Bone marrow (tissue), 2 donors: ENCODE measurements around the gene NINL.
"Not testable (repeated sequence)": the region's sequence is repeated elsewhere in the genome, so short reads cannot be mapped to it uniquely, and the experiment has no call there.

Experiments
- DNase-seq, 2 donors: peaks; one replicate each; lab custom pipeline; 2025; lab: John Stamatoyannopoulos, UW

Gene NINL

DNA sequence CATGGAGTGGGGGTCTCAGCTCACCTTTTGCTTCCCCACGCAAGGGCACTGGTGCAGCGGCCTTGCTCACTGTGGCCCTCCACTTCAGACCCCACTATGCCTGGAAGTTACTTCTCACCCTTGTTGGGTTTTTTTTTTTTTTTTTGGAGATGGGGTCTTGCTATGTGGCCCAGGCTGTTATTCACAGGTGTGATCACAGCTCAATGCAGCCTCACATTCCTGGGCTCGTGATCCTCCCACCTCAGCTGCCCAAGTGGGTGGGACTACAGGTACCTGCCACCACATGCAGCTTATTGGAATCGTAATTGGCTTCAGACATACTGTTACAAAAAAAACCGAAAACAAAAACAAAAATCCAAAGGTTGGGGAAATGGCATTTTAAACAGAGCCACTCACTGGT, 32.4 kb downstream of the NINL start:
- no peak for DNase-seq

DNA sequence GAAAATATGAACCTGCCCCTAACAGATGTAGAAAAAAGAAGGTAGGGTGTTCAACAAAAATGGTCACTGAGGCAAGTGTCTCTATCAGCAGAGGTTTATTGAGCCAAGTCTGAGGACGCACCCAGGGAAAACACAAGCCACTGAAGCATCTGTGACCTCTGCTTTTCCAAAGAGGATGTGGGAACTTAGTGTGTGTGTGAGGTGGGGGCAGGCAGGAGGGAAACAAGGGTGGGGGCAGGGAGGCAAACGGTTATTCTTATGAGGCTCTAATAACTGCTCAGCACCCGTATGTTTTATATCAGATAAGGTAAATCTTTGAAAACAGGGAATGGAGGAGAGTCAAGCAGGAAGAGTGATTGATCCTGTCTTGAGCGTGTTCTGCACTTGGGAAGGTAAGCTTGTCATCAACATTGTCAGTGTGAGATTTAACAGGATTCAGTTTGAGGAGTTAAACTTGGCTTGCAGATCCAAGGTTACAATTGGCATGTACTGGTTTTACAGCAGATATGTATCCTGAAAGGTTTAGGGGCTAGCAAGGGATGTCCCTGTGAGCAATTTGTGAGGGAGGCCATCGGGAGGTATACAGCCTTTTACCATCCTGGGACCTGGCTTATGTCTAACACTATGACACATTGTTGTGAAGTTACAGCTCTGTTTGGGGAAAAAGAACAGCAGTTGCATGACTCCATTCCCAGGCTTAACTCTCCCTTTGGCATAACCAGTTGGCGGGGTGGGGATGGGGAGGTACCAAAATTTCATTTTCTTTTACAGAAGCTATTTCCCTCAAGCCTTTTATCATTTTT, 33.7 kb downstream of the NINL start:
- no peak for DNase-seq

DNA sequence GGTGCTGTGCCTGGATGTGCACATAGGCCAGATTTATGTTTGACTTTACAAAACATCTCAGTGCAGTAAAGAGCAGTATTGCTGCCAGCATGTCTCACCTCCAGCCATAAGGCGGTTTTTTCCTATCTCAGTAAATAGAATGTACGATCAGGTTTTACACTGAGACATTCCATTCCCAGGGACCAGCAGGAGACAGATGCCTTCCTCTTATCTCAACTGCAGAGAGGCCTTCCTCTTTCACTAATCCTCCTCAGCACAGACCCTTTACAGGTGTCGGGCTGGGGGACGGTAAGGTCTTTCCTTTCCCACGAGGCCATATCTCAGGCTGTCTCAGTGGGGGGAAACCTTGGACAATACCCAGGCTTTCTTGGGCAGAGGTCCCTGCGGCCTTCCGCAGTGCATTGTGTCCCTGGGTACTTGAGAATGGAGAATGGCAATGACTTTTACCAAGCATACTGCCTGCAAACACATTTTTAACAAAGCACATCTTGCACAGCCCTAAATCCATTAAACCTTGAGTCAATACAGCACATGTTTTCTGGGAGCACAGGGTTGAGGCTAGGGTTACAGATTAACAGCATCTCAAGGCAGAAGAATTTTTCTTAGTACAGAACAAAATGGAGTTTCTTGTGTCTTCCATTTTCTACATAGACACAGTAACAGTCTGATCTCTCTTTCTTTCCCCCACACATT, 34.5 kb downstream of the NINL start:
- not testable (repeated sequence) for DNase-seq

DNA sequence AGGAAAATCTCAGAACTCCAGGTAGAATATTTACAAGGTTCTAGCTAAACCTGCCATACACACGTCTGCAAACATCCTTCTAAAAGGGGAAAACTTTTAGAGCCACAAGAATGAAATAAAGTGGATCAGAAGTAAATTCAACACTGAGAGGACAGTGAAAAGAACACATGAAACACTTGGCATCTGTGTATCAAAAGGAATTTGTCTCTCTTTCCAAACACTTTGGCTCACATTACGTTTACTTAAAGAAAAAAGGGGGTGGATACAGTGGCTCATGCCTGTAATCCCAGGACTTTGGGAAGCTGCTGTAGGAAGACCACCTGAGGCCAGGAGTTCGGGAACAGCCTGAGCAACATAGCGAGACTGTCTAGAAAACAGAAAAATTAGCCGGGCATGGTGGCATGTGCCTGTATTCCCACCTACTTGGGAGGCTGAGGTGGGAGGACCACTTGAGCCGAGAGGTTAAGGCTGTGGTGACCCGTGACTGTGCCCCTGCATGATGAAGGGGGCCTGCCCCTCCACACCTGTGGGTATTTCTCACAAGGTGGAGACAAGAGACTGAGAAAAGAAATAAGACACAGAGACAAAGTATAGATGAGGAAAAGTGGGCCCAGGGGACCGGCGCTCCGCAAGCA, 35.4 kb downstream of the NINL start:
- DNase-seq: no peak

DNA sequence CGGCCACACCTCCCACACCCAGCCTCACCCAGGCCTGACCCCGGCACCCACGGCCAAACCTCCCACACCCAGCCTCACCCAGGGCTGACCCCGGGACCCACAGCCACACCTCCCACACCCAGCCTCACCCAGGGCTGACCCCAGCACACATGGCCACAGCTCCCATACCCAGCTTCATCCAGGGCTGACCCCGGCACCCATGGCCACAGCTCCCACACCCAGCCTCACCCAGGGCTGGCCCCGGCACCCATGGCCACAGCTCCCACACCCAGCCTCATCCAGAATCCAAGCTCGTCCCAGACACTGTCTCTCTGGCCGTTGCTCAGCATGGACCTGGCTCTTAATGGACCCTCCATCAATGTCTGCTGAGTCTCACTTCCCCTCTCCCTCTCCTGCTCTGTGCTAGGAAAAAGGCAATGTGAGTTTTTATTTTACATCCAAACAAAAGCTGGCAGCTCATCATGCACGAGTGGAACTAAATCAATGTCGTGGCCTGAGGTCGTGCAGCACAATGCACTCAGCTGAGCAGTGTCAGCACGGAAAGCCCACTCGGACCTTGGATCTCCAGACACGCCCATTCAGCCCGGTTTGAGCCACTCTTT, 36.1 kb downstream of the NINL start:
- no peak for DNase-seq

DNA sequence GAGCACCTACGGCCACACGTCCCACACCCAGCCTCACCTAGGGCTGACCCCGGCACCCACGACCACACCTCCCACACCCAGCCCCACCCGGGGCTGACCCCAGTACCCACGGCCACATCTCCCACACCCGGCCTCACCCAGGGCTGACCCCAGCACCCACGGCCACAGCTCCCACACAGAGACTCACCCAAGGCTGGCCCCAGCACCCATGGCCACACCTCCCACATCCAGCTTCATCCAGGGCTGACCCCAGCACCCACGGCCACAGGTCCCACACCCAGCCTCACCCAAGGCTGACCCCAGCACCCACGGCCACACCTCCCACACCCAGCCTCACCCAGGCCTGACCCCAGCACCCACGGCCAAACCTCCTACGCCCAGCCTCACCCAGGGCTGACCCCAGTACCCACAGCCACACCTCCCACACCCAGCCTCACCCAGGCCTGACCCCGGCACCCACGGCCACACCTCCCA, 36.7 kb downstream of the NINL start:
- DNase-seq: no peak

DNA sequence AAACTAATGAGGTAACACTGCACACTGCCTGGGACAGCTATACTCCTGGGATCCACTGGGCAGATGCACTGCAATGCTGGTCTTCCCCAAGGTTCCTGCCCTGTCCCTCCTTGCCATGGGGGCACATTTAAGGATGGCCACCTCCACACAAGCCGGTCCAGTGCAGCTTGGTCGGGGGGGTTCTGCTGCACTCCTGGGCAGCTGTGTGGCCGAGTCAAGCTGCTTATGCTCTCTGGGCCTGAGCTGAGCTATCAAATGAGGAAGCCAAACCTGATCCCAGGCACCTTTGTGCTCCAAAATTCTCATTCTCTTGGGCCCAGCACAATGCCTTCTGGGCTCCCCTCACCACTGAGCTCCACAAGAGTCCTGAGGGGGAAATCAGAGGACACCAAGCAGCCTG, 37.3 kb downstream of the NINL start:
- no peak for DNase-seq

DNA sequence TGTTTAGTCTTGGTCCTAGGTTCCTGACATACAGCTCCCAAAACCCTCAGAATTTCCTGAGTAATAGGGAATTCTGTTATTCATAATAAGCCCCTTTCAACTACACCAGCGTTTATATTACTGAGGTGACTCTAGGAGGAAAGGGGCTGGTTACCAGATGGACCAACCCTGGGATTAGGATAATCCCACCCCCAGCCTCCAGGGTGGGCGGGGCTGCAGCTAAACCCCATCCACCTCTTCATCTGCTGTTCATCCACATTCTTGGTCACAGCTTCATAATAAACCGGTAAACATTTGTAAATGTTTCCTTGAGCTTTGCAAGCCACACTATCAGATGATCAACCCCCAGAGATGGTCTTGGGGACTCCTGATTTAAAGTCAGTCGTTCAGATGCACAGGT, 38.3 kb downstream of the NINL start:
- DNase-seq: no peak

DNA sequence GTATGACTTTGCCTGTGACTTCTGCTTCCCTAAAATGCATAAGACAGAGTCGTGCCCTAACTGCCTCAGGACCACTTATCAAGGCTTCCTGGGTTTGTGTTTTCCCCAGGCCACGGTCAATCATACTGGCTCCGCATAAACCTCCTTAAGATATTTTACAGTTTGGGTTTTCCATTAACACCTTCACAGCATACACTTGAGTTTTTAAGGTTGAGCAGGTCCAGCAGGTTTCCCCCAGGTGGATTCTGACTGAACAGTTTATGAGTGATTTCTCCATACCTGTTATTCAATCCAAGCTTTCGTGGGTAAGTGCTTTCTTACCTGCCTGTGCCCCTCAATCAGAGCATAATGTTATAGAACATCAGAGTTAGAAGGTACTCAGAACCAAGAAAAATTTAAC, 39.3 kb downstream of the NINL start:
- no peak for DNase-seq

DNA sequence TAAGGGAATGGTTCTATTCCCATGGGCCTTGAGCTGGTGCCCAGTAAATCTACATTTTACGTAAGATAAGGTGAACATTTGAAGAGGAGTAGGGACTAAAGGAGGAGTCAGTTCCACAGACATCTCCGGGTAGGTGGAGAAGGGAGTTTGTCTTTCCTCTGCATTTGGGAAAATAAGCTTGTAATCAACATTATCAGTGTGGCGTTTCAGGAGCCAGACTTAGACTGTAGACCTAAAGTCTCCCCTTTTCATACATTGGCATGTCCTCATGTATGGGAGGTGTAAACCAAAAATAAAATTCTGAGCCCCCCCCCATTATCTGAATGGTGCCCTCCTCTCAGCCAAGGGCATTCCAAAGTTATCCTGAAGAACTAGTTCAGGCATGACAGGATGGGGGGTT, 40.2 kb downstream of the NINL start:
- no peak for DNase-seq

DNA sequence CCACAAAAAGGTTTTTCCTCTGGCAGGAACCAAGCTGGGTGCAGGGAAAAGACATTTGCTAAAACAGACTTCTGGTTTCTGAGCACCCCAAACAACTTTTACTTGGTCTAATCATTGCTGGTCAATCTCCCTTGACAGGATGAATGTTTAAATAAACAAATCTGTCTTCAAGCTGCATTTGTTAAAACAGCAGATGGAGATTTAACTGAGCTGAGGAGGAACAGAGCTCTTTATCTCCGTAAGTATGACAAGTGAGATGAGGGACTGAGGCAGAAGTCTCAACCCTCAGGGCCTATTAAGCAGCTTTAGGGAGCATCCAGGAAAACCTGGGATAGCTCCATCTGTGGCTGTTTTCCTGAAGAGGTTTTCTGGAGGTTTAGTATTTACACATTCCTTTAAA, 40.6 kb downstream of the NINL start:
- no peak for DNase-seq

DNA sequence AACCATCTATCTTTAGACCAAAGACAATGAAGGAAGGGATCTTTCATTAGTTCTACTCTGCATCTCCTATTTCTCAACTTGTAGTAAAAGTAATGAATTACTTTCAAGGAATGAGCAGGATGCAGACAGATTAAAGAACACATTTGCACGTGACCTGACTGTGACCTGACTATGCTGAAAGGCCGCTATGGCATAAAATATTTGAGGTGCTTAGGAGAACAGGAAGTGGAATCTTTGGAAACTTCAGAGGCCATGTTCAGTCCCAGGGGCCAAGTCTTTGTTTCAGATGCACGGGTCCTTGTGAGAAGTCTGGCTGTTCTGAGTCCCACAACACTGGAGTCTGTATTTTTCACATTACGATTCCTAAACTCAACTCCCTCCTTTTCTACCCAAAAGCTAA, 41.0 kb downstream of the NINL start:
- no peak for DNase-seq

DNA sequence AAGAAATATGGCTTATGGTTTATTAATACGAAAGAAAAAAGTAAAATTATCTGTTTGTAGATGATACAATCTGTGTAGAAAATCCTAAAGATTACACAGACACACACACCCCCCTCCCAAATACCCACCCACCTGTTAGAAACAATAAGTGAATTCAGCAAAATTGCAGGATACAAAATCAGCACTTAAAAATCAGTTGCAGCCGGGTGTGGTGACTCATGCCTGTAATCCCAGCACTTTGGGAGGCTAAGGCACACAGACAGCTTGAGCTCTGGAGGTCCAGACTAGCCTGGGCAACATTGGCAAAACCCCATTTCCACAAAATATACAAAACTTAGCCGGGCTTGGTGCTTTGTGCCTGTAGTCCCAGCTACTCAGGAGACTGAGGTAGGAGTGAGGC, 42.3 kb downstream of the NINL start:
- DNase-seq: no peak

DNA sequence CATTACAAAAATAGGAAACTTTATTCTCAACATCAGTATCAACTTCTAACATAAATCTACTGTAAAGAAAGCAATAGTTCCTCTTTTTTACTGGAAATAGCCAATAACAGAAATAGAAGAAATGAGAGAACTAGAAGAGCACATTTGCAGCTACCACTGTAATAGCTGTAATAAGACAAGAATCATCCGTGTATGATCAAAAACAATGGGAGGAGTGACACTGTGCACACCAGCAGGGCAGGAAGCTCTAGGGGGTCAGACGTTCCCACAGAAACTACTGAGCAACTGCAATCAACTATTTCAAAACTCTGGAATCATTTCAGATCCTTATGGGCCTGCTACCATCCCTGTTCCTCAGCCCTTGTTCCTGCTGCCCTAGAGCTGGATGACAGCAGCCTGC, 43.7 kb downstream of the NINL start:
- DNase-seq: no peak

DNA sequence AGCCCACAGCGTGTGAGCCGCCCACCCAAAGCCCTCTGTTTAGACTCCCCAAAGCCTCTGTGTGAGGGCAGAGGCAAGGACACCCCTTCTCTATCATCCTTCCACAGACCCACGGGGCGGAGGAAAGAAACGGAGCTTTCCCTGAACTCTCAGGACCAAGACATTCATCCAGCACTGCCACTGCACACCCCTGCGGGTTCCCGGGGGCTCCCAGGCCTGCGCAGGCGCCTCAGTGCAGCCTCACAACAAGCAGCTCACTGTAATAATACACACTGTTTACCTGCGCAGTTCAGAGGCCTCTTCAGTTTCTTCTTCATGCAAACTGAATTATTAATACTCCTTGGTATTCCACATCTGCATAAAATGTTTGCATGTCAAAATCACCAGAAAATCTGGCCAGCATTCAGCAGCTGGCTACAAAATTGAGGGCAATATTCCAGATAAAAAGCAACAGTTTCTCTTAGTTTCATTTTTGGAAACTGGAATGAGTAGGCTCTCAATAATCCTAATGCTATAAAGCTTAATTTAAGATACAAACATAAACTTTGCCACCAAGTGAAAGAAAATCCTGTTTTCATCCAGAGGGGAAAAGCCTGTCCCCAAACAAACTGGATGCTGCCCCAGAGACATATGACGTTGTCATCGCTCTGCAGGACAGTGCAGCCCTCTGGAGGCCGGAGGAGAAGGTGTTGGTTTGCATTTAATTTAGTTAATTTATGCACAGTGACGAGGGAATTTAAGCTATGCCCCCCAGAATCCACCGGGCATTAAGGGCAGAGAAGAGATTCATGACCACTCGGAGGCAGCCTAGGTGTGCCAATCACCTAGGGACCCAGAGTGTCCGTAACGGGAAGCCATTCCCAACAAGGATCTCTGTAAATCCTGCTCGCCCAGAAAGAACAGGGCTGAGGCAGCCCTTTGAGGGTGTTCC, 45.3 kb downstream of the NINL start:
- no peak for DNase-seq

DNA sequence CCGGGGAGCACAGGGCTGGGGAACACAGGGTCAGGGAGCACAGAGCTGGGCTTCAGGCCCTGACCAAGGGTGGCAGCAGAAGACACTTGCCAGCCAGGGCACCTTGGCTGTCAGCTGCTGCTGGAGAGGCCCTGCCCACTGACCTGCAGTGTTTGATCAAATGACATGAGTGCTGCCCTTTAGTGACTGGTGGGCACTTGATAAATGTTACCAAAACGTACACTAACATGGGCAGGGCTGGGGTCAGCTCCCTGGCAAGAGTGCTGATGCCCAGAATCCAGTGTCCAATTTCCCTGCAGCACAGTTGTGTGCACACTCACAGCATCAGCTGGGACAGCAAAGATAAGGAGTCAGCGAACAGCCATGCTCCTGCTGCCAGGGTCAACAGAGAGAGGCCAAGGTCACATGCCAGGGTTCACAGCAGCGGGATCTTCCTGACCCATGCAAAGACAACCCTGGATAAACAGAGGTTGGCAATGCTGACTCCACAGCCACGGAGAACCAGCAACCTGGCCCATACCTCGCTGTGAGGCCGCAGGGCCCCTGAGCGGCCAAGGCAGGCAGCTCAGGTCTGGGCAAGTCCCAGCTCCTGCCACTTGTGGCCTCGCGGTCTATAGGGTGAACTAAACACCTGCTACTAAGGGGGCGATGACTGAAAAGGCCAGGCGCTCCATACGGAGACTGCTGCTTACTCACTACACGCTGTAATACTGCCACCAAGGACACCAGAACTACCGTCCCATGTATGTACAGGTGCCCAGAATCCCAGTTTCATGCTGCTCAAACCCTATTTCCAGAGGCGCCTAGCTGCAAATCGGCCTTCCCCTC, 46.3 kb downstream of the NINL start:
- no peak for DNase-seq

DNA sequence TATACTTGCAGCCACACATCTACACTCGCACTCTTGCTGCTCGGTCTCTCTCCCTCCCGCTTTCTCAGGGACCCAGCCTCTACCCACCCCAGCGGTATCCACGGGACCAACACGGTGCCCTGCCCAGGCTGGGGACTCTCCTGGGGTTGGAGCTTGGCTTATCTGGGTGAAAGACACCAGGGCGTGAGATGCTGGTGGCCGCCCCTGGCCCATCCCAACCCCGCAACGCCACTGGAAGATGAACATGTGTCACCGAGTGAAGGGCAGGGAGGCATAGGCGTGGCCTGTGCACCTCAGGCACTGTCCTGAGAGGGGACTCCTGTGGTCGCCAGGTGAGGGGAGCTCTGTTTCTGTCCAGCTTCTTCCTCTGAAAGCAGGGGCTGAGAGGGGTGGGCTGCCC, 47.4 kb downstream of the NINL start:
- no peak for DNase-seq

DNA sequence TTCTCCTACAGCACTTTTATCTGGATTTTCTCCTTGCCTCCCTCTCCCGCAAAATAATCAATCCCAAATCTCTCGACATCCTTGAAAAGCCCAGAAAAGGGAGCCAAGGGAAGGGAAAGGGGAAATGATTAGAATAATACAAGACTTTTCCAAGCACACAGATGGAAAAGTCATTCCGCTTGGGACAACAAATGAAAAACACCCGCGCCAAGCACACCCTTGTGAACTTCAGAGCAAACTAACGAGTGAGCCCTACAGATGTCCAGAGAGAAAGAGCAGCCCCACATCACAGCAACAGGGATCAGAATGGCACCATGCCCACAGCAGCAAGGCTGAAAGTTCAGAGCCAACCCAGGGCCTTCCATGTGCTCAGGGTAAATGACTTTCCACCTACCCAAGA, 49.6 kb downstream of the NINL start:
- DNase-seq: no peak

DNA sequence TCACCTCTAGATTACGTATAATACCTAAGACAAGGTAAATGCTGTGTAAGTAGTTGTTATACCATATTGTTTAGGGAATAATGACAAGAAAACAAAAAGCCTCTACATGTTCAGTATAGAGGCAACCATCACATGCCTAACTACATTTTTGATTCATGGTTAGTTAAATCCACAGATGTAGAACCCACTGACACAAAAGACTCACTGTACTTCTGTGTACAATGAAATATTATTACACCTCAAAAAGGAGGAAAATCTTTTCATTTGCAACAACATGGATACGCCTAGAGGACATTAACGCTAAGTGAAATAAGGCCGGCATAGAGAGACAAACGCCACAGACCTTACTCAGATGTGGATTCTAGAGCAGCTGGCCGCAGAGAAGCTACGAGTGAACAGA, 50.5 kb downstream of the NINL start:
- DNase-seq: no peak

DNA sequence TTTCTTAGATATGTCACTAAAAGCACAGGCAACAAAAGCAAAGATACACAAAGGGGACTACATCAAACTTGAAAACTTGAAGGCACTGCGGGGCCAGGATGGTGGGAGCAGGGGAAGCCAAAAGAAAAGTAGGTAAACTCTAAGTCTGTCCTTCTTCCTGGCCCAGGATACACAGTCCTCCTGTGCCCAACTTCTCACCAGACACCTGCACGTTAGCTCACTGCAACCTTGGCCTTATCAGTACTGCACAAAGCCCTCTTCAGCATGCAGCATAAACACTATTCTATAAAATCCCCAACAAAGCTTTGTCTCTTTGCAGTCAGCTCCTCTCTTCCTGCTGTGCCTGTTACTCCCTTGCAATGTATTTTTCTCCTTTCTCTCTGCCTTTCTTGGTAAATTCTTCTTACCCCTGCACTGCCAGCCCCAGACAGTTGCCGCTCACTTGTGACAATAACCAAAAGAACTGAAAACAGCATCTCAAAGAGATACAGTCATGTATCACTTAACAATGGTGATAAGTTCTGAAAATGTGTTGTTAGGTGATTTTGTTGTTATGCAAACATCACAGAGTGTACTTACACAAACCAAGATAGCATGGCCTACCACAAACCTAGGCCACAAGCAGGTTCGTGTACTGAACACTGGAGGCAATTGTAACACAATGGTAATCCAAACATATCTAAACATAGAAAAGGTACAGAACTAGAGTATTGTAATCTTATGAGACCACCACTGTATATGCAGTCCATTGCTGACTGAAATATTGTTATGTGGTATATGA, 51.2 kb downstream of the NINL start:
- DNase-seq: no peak
